A549 treated with Mapracorat at 1 μM for 4 hours (cell line): Measurements from ENCODE around the gene INO80E. TPM values are rescaled to one million over a fixed set of nuclear protein-coding genes. Genes with fewer than 3 reads are reported as not detected.

ENCODE experiments used
- total RNA-seq: library from RNA; stranded (reverse); fragments of 200-300 nt; extraction: Qiagen RNA extraction; gene quantifications from 5 replicates; pipeline ENCODE4 v1.2.3, GENCODE V29; 2022

The INO80E gene, protein sequence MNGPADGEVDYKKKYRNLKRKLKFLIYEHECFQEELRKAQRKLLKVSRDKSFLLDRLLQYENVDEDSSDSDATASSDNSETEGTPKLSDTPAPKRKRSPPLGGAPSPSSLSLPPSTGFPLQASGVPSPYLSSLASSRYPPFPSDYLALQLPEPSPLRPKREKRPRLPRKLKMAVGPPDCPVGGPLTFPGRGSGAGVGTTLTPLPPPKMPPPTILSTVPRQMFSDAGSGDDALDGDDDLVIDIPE
- total RNA-seq, result 102 to 113 TPM (median 108 TPM) in 5 replicates

GRCh38 chr16:29995911-29996765 lies at the start of gene INO80E:
TSS of gene INO80E (plus strand) at chr16:29996241. CDS start at chr16:29996311, 70 bp downstream.

GRCh38 chr16:29961479-29962343 lies 34.3 kb upstream of the INO80E start, which contains the start of gene TMEM219:
TSS of gene TMEM219 (plus strand) at chr16:29962079. CDS start at chr16:29963144, 1,065 bp downstream.

GRCh38 chr16:29973384-29974246 lies 22.4 kb upstream of the INO80E start, which contains the start of gene TAOK2:
TSS of gene TAOK2 (plus strand) at chr16:29973868. CDS start at chr16:29977773, 3,905 bp downstream.

DNA sequence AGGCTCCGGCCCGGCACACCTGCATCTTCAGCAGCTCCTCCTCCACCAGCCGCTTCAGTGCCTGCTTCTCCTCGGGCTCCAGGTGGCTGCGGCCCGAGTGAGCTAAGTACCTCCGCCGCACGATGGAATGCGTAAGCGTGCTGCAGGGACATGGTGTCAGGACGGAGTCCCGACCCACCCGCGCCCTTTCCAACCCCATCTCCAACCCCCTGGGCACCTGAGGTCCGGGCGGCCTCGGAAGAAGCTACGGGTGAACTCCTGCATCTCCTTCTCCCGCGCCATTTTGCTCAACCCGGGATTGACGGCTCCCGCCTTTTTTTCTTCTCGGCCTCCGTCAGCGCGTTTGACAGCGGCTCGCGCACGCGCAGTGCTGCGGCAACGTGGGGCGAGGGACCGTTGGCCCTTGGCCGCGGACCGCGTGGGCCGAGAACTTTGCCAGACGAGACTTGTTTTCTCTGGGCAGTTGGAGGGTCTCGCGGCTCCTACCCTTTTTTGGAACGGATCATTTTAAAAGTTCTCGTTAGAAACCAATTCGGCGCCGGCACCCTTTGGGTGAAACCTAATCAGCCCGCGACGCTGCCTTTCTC lies 624 bp upstream of the INO80E start, which contains the start of gene HIRIP3:
HIRIP3 (minus strand) TSS at position 294 of the 587 bp plus-strand sequence; CDS start at position 282, 12 bp downstream.

DNA sequence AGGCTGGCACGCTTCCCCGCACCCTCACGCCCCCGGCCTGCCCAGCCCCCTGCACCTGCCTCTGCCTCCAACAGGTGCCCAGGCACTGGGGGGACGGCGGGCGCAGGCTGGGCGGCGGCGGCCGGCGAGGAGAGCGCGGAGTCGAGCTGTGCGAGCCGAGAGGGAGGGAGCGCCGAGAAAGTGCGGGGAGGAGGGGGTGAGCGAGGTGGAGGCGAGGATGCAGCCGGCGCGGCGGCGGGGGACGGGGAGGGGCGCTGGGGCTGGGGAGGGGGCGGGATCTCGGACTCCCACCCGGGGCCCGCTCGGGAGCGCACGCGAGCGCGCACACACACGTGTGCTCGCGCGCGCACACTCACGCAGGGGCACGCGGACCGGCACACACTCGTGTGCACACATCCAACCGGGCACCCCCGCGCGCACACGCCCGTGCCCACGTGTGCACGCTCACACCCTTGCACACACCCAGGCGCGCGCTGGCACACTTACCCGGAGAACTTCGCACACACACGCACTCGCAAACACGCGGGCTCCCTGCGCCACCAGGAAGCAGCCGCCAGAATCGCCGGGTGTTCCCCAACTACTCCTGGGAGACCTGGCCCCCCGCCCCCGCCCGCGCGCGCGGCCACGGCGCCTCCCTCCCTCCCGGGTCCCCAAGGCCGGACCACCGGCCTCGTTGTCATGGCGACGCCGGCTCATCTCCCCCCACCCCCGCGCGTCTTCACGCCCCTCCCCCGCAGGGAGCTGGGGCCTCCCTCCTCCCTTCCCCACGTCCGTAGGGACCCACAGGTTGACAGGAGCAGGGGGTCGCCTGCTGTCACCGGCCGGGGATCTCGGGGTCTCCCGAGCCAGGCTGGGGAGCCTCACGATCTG lies 15.0 kb downstream of the INO80E start, which contains the start of gene DOC2A:
DOC2A (minus strand) TSS at position 184 of the 870 bp plus-strand sequence. CDS start 805 bp downstream, outside the sequence.

GRCh38 chr16:30022887-30023286 lies 26.8 kb downstream of the INO80E start, which contains the start of gene C16orf92:
TSS of gene C16orf92 (plus strand) at chr16:30023198. CDS start at chr16:30023341, 143 bp downstream.

GRCh38 chr16:30030841-30031413 lies 34.9 kb downstream of the INO80E start, which contains the start of gene TLCD3B:
TSS of gene TLCD3B (minus strand) at chr16:30031271. CDS start at chr16:30030527, 744 bp downstream.

Other genes with a start within 250 kb of the INO80E start
- gene ZG16, start 218.0 kb upstream of the INO80E start, total RNA-seq, result not detected in 5 replicates
- gene KIF22, start 205.5 kb upstream of the INO80E start, total RNA-seq, result 76.8 to 99.2 TPM (median 89.0 TPM) in 5 replicates
- gene MAZ, start 189.7 kb upstream of the INO80E start, total RNA-seq, result 155 to 174 TPM (median 166 TPM) in 5 replicates
- gene PRRT2, start 184.0 kb upstream of the INO80E start, total RNA-seq, result 0.16 to 0.39 TPM (median 0.24 TPM) in 5 replicates
- gene PAGR1, start 180.1 kb upstream of the INO80E start, total RNA-seq, result 34.6 to 45.7 TPM (median 43.0 TPM) in 5 replicates
- gene MVP, start 175.8 kb upstream of the INO80E start, total RNA-seq, result 120 to 142 TPM (median 134 TPM) in 5 replicates
- gene CDIPT, start 133.0 kb upstream of the INO80E start, total RNA-seq, result 59.3 to 94.0 TPM (median 90.3 TPM) in 5 replicates
- 15.1 to 22.3 TPM (median 19.9 TPM) in 5 replicates for gene SEZ6L2, start 96.7 kb upstream of the INO80E start, total RNA-seq
- 15.1 to 26.3 TPM (median 23.9 TPM) in 5 replicates for gene ASPHD1, start 95.8 kb upstream of the INO80E start, total RNA-seq
- 11.5 to 16.7 TPM (median 15.7 TPM) in 5 replicates for gene KCTD13, start 70.0 kb upstream of the INO80E start, total RNA-seq
- gene TMEM219, start 34.2 kb upstream of the INO80E start, total RNA-seq, result 83.7 to 99.9 TPM (median 96.5 TPM) in 5 replicates
- 22.1 to 34.0 TPM (median 32.2 TPM) in 5 replicates for gene TAOK2, start 22.4 kb upstream of the INO80E start, total RNA-seq
- 14.3 to 16.5 TPM (median 15.6 TPM) in 5 replicates for gene HIRIP3, start 624 bp upstream of the INO80E start, total RNA-seq
- 1.2 to 2.6 TPM (median 1.9 TPM) in 5 replicates for gene DOC2A, start 14.8 kb downstream of the INO80E start, total RNA-seq
- not detected in 5 replicates for gene C16orf92, start 27.0 kb downstream of the INO80E start, total RNA-seq
- 0.11 to 0.49 TPM (median 0.31 TPM) in 5 replicates for gene TLCD3B, start 35.0 kb downstream of the INO80E start, total RNA-seq
- 1,495 to 1,810 TPM (median 1,752 TPM) in 5 replicates for gene ALDOA, start 69.5 kb downstream of the INO80E start, total RNA-seq
- gene PPP4C, start 79.8 kb downstream of the INO80E start, total RNA-seq, result 126 to 149 TPM (median 144 TPM) in 5 replicates
- 0.08 to 0.44 TPM (median 0.27 TPM) in 5 replicates for gene TBX6, start 95.7 kb downstream of the INO80E start, total RNA-seq
- gene YPEL3, start 100.0 kb downstream of the INO80E start, total RNA-seq, result 5.7 to 11.8 TPM (median 7.9 TPM) in 5 replicates
- gene GDPD3, start 117.3 kb downstream of the INO80E start, total RNA-seq, result 1.3 to 2.2 TPM (median 1.8 TPM) in 5 replicates
- 32.5 to 35.2 TPM (median 32.9 TPM) in 5 replicates for gene MAPK3, start 127.0 kb downstream of the INO80E start, total RNA-seq
- gene CORO1A, start 187.4 kb downstream of the INO80E start, total RNA-seq, result 2.0 to 3.6 TPM (median 2.8 TPM) in 5 replicates
- 131 to 236 TPM (median 196 TPM) in 5 replicates for gene BOLA2B, start 197.4 kb downstream of the INO80E start, total RNA-seq
- gene SLX1A, start 197.6 kb downstream of the INO80E start, total RNA-seq, result 6.4 to 18.9 TPM (median 12.2 TPM) in 5 replicates
- 5.0 to 11.1 TPM (median 5.9 TPM) in 5 replicates for gene SULT1A3, start 203.0 kb downstream of the INO80E start, total RNA-seq